Fibroblast of lung (primary cell): ENCODE results near the gene MARVELD1.

ENCODE experiments used
- EZH2 ChIP-seq: IDR thresholded peaks from 2 replicates; pipeline ENCODE4 v1.5.1; 2012; ENCODE audit warnings: low read length, control low read depth, mild to moderate bottlenecking; ENCODE audit errors: missing control alignments
- TF ChIP-seq, protein P1 (sequence below), 2 donors: IDR thresholded peaks in 1 of 2; conservative IDR thresholded peaks in 1 of 2; 1 replicate in 1 of 2; 2 replicates in 1 of 2; pipeline ENCODE4 v1.5.1; 2011 to 2012; ENCODE audit warnings: low read length in 2 of 2, control low read depth in 1 of 2, inconsistent platforms in 1 of 2, low read depth in 1 of 2, mild to moderate bottlenecking in 1 of 2

DNA sequence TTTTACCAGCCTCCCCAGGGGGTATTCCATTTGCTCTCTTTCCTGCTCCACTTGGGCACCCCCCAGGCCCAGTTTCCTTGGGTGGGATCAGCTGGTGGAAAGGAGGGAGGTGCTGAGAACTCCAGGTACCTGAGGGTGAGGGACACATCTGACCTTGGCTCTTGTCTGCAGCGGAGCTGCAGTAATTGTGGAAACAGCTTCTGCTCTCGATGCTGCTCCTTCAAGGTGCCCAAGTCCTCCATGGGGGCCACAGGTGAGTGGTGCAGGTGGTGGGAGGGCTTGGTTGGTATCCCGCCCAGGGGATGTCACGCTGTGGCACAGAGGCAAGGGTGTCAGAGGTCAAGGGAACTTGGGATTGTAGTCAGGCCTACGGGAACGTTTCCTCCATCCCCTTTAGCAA lies 43.9 kb downstream of the MARVELD1 start:
- TF ChIP-seq, protein P1, sequence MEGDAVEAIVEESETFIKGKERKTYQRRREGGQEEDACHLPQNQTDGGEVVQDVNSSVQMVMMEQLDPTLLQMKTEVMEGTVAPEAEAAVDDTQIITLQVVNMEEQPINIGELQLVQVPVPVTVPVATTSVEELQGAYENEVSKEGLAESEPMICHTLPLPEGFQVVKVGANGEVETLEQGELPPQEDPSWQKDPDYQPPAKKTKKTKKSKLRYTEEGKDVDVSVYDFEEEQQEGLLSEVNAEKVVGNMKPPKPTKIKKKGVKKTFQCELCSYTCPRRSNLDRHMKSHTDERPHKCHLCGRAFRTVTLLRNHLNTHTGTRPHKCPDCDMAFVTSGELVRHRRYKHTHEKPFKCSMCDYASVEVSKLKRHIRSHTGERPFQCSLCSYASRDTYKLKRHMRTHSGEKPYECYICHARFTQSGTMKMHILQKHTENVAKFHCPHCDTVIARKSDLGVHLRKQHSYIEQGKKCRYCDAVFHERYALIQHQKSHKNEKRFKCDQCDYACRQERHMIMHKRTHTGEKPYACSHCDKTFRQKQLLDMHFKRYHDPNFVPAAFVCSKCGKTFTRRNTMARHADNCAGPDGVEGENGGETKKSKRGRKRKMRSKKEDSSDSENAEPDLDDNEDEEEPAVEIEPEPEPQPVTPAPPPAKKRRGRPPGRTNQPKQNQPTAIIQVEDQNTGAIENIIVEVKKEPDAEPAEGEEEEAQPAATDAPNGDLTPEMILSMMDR (conservative IDR thresholded peaks at IDR 0.05 in 1 of 2, IDR thresholded peaks at IDR 0.05 in 1 of 2; ENCODE audit: low read depth in 1 of 2, low read length in 2 of 2): no peak
- TF ChIP-seq EZH2: no peak
